WTC11 (cell line): Measurements from ENCODE around the gene HPS5. TPM values are rescaled to one million over a fixed set of nuclear protein-coding genes. Genes with fewer than 3 reads are reported as not detected.

Experiments
- ATAC-seq: fragments of 200-7000 bp; cut with Tn5 transposase; 2 replicates; pipeline ENCODE4 v1.10.0; 2021; ENCODE audit warnings: mild to moderate bottlenecking, moderate library complexity
- CTCF ChIA-PET: fragments of 300-600 bp; sonication (Branson Sonifier 250); formaldehyde crosslinking; loops from one replicate; lab custom pipeline; 2021; ENCODE audit warnings: antibody characterized with exemption; lab: Charles Lee
- POLR2A ChIA-PET: fragments of 350-600 bp; sonication (Branson Sonifier 250); formaldehyde crosslinking; loops from one replicate; lab custom pipeline; 2021; ENCODE audit warnings: antibody characterized with exemption; lab: Charles Lee
- DNase-seq: peaks from one replicate; pipeline ENCODE4 v3.0.0; 2021; ENCODE audit warnings: low spot score
- H3K27ac Mint-ChIP-seq: 2 replicates; pipeline ENCODE4 v1.8.0; 2021; ENCODE audit warnings: mixed read lengths
- H3K27me3 Mint-ChIP-seq: 2 replicates; pipeline ENCODE4 v1.8.0; 2021; ENCODE audit warnings: low read depth, mild to moderate bottlenecking, moderate library complexity, mixed read lengths
- H3K36me3 Mint-ChIP-seq: 2 replicates; pipeline ENCODE4 v1.8.0; 2021; ENCODE audit warnings: mixed read lengths
- H3K4me1 Mint-ChIP-seq: 2 replicates; pipeline ENCODE4 v1.8.0; 2022; ENCODE audit warnings: mixed read lengths
- H3K4me3 Mint-ChIP-seq: 2 replicates; pipeline ENCODE4 v1.8.0; 2021; ENCODE audit warnings: mild to moderate bottlenecking, moderate library complexity, mixed read lengths
- H3K9me3 Mint-ChIP-seq: 2 replicates; pipeline ENCODE4 v1.8.0; 2021; ENCODE audit warnings: mixed read lengths
- AFF4 ChIP-seq: sonication (generic); formaldehyde crosslinking; IDR thresholded peaks from 2 replicates; pipeline ENCODE4 v1.8.1; 2023; ENCODE audit warnings: mild to moderate bottlenecking, missing genetic modification reagents, borderline replicate concordance
- ATF1 ChIP-seq: sonication (generic); formaldehyde crosslinking; IDR thresholded peaks from 2 replicates; pipeline ENCODE4 v1.8.1; 2023; ENCODE audit warnings: mild to moderate bottlenecking, moderate library complexity, missing genetic modification reagents
- ATF2 ChIP-seq: sonication (generic); formaldehyde crosslinking; IDR thresholded peaks from 2 replicates; pipeline ENCODE4 v1.8.1; 2022; ENCODE audit warnings: low read depth, missing genetic modification reagents, borderline replicate concordance
- ATF3 ChIP-seq: sonication (generic); formaldehyde crosslinking; conservative IDR thresholded peaks from 2 replicates; pipeline ENCODE4 v1.8.1; 2022; ENCODE audit warnings: mild to moderate bottlenecking, missing genetic modification reagents
- FOXK1 ChIP-seq: sonication (generic); formaldehyde crosslinking; IDR thresholded peaks from 2 replicates; pipeline ENCODE4 v1.8.0; 2022; ENCODE audit warnings: mild to moderate bottlenecking, moderate library complexity, missing genetic modification reagents
- GABPB1 ChIP-seq: sonication (generic); formaldehyde crosslinking; IDR thresholded peaks from 2 replicates; pipeline ENCODE4 v1.8.1; 2023; ENCODE audit warnings: mild to moderate bottlenecking, missing genetic modification reagents
- JAZF1 ChIP-seq: fragments of 250-450 bp; sonication (Bioruptor Pico); IDR thresholded peaks from 2 replicates; pipeline ENCODE4 v1.9.0; 2021; ENCODE audit warnings: moderate library complexity, mild to moderate bottlenecking, inconsistent platforms
- NFE2L1 ChIP-seq: sonication (generic); formaldehyde crosslinking; IDR thresholded peaks from 2 replicates; pipeline ENCODE4 v1.8.1; 2023; ENCODE audit warnings: missing genetic modification reagents
- NR2C2 ChIP-seq: sonication (generic); formaldehyde crosslinking; IDR thresholded peaks from 2 replicates; pipeline ENCODE4 v1.8.0; 2022; ENCODE audit warnings: mild to moderate bottlenecking, missing genetic modification reagents
- SP1 ChIP-seq: sonication (generic); formaldehyde crosslinking; conservative IDR thresholded peaks from 2 replicates; pipeline ENCODE4 v1.8.1; 2022; ENCODE audit warnings: missing genetic modification reagents
- ZNF232 ChIP-seq: sonication (generic); formaldehyde crosslinking; IDR thresholded peaks from 2 replicates; pipeline ENCODE4 v1.8.0; 2022; ENCODE audit warnings: mild to moderate bottlenecking, missing genetic modification reagents
- ZNF281 ChIP-seq: sonication (generic); formaldehyde crosslinking; IDR thresholded peaks from 2 replicates; pipeline ENCODE4 v1.8.0; 2023; ENCODE audit warnings: mild to moderate bottlenecking, missing genetic modification reagents
- ZNF532 ChIP-seq: fragments of 250-450 bp; sonication (Bioruptor Pico); IDR thresholded peaks from 2 replicates; pipeline ENCODE4 v1.9.0; 2021; ENCODE audit warnings: mild to moderate bottlenecking, borderline replicate concordance
- total RNA-seq: library from RNA; stranded (reverse); gene quantifications from 3 replicates; pipeline ENCODE4 v1.2.3, GENCODE V29; 2021

HPS5 gene
- total RNA-seq, 1 experiment from 2014 or later: 14.9 TPM

GRCh38 chr11:18253778-18254338 lies 68.1 kb downstream of the HPS5 start:
- H3K27ac Mint-ChIP-seq: no peak overlapping the region
- H3K9me3 Mint-ChIP-seq: no peaks in the 10 kb centered on the region
- TF ChIP-seq SP1 (CRISPR knock-in tag): no peak
- TF ChIP-seq AFF4 (CRISPR knock-in tag): no peak
- TF ChIP-seq ZNF232 (CRISPR knock-in tag): no peak
- TF ChIP-seq ATF2 (CRISPR knock-in tag): no peak
- TF ChIP-seq ATF1 (CRISPR knock-in tag): no peak
- TF ChIP-seq ZNF532 (CRISPR knock-in tag): no peak
- no peak for TF ChIP-seq FOXK1 (CRISPR knock-in tag)
- no peak for TF ChIP-seq NR2C2 (CRISPR knock-in tag)
- TF ChIP-seq GABPB1 (CRISPR knock-in tag): no peak
- no peak for TF ChIP-seq NFE2L1 (CRISPR knock-in tag)
- TF ChIP-seq JAZF1 (CRISPR knock-in tag): no peak
- TF ChIP-seq ATF3: no peak
- no peak for TF ChIP-seq ZNF281
- TF ChIP-seq, all 79 proteins: peak for 0
- H3K27me3 Mint-ChIP-seq: no peaks in the 10 kb centered on the region; the same call in 1 of the 2 replicates
- ChIA-PET POLR2A (interaction anchor here (1.3 kb wide), 1 partner anchor 10 kb away, joined by 3 read pairs; no protein-coding TSS in a partner anchor), CTCF (no interaction called here)
- H3K4me1 Mint-ChIP-seq: no peaks in the 10 kb centered on the region
- DNase-seq (no peak), ATAC-seq (no peak)
- no peak overlapping the region for H3K4me3 Mint-ChIP-seq
- H3K36me3 Mint-ChIP-seq: no peaks in the 10 kb centered on the region
